GM19395 (cell line): ENCODE results near the gene RHOF.
A peak's percentile ranks its signal among the peaks of the same experiment; 100 is the strongest.
"Not testable (repeated sequence)": the region's sequence is repeated elsewhere in the genome, so short reads cannot be mapped to it uniquely, and the experiment has no call there.

ENCODE experiments used
- ATAC-seq: cut with Tn5 transposase; IDR thresholded peaks from one replicate; pipeline ENCODE4 v1.9.1; 2021; ENCODE audit warnings: mild to moderate bottlenecking, moderate library complexity; ENCODE audit not compliant: unreplicated experiment

The RHOF gene

GRCh38 chr12:121776190-121777098 is 17.0 kb downstream of the RHOF start:
- peak; percentile 68 for ATAC-seq

- no peak for ATAC-seq
Observed at GRCh38 chr12:121775501-121775900, 18.0 kb downstream of the RHOF start.

- no peak for ATAC-seq
Observed at GRCh38 chr12:121774968-121775474, 18.5 kb downstream of the RHOF start.

- peak; percentile 85 for ATAC-seq
Observed at GRCh38 chr12:121773011-121773777, 20.3 kb downstream of the RHOF start.

GRCh38 chr12:121770813-121771625 is 22.5 kb downstream of the RHOF start:
- ATAC-seq = no peak

GRCh38 chr12:121770388-121770787 is 23.1 kb downstream of the RHOF start:
- no peak for ATAC-seq

GRCh38 chr12:121769831-121770301 is 23.6 kb downstream of the RHOF start:
- ATAC-seq = no peak

- ATAC-seq = no peak
Observed at GRCh38 chr12:121769297-121769830, 24.1 kb downstream of the RHOF start.

GRCh38 chr12:121767525-121768016 is 25.9 kb downstream of the RHOF start:
- ATAC-seq = no peak

- no peak for ATAC-seq
Observed at GRCh38 chr12:121766290-121767039, 27.0 kb downstream of the RHOF start.

GRCh38 chr12:121765573-121765972 is 27.9 kb downstream of the RHOF start:
- ATAC-seq = no peak

GRCh38 chr12:121764808-121765207 is 28.7 kb downstream of the RHOF start:
- no peak for ATAC-seq

GRCh38 chr12:121762269-121762668 is 31.2 kb downstream of the RHOF start:
- ATAC-seq = no peak

- ATAC-seq = not testable (repeated sequence)
Observed at GRCh38 chr12:121758536-121758935, 35.0 kb downstream of the RHOF start.

- no peak for ATAC-seq
Observed at GRCh38 chr12:121755591-121755990, 37.9 kb downstream of the RHOF start.

GRCh38 chr12:121754836-121755235 is 38.7 kb downstream of the RHOF start:
- ATAC-seq = no peak

- no peak for ATAC-seq
Observed at GRCh38 chr12:121753844-121754264, 39.6 kb downstream of the RHOF start.

- ATAC-seq = no peak
Observed at GRCh38 chr12:121751749-121752351, 41.6 kb downstream of the RHOF start.

GRCh38 chr12:121751034-121751433 is 42.5 kb downstream of the RHOF start:
- no peak for ATAC-seq
